C1 segment of cervical spinal cord (tissue), 14 donors: ENCODE results near the gene SUMF1.

Experiments used
- DNase-seq, 14 donors: peaks; one replicate each; lab custom pipeline; 2025; lab: John Stamatoyannopoulos, UW

Gene SUMF1

GRCh38 chr3:4466741-4467521 lies at the start of gene SUMF1:
TSS of gene SUMF1 (minus strand) at chr3:4467269. CDS start at chr3:4467245, 24 bp downstream.
- DNase-seq: peak; percentile 19 to 85 (median 74)

GRCh38 chr3:4515916-4516579 lies 49.0 kb upstream of the SUMF1 start:
- no peak for DNase-seq

DNA sequence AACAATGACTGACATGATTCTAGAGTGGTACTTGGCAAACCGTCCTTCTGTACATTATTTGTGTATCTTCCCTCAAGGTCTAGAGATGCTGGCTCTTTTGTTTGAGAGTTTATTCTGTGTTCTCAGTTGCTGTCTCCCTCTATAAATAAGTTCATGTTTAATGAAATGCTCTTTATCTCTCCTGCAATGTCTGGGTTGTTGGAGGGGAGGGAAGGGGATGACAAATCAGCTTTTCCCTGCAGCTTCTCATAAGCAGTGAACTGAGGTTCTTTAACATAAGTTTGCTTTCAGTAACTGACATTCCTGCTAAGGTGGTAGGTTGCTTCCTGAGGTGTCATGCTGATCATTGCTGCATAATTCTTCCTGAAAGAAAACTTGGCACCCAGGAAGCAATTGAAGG lies 47.8 kb upstream of the SUMF1 start:
- DNase-seq: no peak

DNA sequence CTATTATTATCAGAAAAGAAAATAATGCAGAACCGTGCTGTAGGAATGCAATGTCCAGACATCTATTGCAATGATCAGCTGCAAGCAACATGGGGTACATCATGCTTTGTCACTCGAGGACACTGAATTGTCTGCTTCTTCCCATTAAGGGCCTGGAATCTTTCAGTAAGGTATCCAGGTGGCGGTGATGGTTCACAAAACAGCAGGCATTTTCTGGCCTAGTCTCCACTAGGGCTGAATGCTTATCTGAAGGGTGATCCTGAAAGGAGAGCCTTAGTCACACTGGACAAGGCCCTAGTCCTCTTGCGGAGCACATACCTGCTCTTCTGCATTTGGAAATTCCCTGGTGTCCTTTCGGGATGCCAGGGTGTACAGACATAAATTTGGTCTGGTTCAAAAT lies 47.3 kb upstream of the SUMF1 start:
- no peak for DNase-seq

DNA sequence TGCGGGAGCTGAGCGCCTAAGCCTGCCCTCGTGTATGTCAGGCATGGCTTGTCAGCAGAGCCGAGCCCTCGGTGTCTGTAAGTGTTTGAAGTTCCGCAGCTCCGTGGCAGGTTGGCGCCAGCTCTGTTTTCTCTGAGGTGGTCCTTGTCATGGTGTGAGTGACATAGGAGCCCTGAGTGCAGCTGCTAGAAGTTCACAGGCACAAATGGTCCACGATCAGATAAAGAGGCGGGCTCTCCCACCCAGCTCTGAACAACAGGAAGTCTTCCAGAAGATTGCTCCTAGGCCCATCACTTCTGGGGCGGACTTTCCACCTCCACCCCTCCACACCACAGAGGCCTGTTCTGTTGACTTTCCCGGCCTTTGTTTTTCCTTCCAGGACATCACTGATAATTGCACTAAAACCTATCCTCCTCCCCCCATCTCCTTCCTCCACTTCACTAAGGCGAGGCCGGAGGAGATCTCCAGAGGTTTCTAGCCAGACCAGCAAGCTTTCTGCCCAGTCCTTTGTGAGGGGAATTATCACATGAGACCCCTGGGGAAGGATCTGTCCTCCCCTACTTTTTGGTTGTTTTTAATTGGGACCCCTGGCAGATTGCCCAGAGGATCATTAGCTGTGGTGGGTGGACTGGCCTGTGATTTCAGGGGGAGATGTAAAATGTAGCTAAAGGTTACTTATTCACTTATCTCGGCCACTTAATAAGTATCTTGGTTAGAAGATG lies 46.0 kb upstream of the SUMF1 start:
- no peak for DNase-seq

GRCh38 chr3:4511491-4512262 lies 44.6 kb upstream of the SUMF1 start:
- no peak for DNase-seq

DNA sequence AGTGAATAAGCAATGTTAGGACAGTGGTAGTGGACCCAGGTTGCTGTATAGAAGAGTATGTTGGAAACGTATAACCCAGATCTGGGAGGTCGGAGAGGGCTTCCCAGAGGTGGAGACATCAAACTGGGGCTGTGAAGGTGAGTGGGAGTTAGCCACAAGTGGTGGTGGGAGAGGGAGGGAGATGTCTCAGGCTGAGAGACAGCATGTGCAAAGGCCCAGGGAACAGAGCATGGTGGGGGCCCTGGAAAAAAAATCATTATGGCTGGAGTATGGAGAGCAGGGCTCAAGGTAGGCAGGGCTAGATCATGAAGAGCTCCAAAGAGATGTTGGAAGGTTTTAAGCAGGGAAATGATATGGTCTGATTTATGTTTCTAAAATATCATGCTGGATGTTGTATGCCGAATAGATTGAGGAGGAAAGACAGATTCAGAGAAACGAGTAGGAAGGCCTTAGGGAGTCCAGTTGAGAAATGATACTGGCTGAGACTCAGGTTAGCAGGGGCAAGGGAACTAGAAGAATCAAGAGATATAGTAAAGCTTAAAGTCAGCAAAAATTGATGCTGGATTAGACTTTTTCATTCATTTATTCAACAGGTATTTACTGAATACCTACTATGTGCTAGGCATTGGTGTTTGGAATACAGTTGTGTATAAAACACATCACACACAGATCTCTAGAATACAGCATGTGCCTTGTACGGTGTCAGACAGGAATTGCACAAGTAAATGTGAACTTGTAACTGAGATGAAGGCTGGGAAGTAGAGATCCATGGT lies 43.1 kb upstream of the SUMF1 start:
- no peak for DNase-seq

DNA sequence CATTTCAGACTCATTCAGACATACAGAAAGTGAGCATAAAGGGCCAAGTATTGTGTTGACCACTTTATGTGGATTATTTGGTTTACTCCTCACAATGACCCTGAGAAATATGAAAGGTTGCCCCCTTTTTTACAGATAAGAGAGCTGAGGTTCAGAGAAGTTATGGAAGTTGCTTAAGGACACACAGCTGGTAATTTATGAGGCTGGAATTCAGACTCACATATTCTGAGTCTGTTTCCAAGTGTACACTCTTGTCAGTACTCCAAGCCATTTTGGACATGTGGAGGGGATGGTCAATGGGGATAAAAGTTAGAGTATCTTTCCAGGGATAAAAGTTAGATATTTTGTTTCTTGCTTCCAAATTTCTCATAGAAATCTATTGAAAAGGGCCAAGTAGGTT lies 42.0 kb upstream of the SUMF1 start:
- no peak for DNase-seq

DNA sequence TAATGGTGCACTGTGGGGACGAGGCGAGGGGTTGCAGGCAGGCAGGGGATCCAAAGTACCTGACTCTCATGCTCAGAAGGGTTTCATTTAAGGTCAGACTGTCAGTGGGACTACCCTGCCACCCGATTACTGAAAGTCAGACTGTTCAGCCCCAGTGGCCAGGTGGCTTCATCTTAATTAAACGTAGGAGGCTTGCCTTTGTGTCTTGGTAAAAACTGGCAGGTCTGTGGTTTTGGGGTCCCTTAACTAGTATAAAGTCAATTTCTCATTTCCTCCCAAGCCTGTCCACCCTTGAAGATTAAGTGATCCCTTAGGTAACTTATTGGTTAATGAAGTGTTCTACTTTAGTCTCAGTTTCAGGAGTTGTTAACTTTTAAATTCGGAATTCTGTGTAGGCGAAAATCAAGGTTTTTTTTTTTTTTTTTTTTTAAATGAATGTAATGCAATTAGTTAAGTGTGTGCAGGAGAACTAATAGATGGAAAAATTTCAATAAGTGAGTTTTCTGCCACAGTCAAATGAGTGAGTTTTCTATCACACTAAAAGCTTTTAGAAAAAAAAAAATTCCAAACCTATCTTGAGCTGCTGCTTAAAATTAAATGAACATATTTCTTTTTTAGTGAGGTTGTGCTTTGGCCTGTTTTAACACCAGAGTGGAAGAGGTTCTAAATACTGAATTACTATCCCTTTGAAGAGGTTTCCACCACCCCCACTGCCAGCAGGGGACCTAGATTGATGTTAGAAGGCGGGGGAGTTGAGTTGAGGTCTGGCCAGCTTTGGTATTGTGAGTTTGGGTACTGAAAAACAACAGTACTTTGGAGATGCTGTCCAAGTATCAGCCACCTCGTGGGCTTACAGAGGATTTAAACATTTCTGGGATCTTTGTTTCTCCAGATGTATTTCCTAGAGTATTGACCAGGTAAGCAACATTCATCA lies 41.2 kb upstream of the SUMF1 start:
- no peak for DNase-seq

DNA sequence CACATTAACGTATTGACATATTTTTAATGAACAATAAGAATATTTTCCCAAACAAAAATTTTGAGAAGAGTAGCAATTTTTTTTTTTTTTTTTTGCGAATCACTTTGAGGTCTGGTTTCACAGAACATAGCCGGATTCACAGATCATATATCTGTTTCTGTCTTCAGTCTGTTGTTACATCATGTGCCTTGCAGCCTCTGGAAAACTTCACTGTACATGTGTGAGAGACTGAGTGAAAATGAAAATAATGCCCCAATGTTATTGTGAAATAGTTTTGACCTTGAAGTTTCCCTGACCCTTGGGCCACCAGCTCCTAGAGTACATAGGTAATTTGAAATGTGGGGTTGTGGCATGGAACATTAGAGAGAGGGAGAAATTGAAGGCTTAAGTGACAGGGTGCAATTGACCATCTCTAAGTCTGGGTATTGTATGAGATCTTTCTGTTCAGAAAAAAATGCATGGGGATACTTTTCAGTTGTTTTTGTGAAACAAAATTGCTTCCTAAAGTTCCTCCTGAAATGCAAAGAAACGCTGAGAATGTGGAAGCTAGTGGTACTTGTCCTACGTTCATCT lies 40.0 kb upstream of the SUMF1 start:
- no peak for DNase-seq

- DNase-seq: no peak
These were observed 39.5 kb upstream of the SUMF1 start for GRCh38 chr3:4506559-4507023.

DNA sequence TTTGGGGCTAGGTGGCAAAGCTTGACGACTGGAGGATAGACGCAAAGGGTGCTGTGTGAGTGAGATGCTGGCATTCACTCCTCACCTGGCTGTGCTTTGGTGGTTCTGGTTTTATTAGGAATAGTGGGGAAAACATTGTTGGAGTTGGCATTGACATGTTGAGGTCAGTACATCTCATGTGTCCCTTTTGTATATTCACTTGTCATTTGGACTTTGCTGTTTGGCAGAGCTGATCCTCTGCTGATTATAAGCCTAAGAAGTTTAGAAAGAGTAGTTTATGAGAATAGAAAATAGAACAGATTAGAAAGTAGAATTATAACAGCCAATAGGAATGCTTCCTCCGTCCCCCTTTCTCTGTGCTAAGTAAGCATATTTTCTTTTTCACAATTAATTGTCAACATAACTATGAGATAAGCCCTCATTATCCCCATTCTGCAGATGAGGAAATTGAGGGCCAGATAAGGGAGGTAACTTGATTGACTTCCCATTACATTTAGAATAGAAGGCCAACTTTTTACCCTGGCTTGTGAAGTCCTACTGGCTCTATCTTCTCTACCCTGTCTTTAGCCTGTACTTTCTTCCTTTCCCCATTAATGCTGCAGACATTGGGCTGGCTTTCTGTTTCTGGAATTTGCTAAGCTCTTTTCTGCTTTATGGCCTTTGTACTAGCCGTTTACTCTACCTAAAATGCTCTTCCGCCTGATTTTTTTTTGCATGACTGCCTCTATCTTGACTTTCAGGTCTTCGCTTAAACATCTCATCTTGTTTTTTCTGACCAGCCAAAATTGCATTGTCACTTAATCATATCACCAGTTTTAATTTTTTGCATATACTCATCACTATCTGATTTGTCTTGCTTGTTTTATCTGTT lies 38.9 kb upstream of the SUMF1 start:
- DNase-seq: no peak

GRCh38 chr3:4504340-4505261 lies 37.5 kb upstream of the SUMF1 start:
- no peak for DNase-seq

DNA sequence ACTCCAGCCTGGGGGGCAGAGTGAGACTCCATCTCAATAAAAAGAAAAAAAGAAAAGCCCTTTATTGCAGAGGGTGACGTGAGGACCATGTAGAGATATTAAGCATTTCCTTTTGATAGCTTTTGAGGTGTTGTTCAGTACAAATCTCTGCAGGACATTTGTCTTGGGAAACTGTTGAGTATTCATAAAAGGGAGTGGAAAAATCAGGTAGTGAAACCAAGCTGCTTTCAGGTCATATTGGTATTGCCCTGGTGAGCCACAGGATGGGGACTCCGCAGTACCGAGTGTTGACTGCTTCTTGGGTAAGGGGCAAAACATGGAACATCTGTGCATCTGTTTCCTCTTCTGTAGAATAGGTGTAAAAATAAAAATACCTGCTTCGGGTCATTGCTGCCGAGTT lies 36.0 kb upstream of the SUMF1 start:
- DNase-seq: no peak

DNA sequence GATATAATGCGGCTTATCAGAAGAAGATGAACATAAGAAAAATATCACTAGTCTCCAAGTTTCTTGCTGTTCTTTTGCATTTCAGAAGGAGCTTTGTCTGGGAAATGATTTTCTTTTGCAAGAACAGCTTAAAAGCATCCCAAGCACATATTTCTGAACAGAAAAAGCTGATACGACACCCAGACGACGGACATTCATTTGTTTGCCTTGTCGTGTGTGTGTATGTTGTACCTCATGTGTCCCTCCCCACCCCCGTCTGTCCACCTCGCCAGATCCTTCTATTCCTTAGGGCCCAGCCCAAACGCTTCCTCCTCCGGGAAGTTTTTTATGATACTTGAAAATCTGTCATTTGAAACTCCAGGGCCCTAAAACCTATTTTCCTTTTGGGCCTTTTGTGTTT lies 34.9 kb upstream of the SUMF1 start:
- DNase-seq: no peak

DNA sequence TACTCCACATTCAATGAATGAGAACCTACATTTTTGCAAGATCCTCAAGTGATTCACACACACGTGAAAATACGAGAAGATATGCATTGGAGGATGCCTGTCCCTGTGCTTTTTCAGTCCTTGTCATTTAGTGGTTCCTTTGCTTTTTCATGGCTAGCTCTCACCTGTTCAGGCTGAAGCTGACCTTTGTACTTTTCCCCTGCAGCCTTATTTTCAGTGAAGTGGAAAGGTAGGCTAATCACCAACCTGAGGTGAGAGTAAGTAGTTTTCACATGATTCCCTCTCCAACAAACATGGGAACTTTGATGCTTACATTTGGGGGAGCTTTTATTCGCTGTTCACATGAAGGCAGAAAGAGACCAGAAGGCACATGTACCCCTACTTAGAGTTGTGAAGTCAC lies 34.4 kb upstream of the SUMF1 start:
- DNase-seq: no peak

DNA sequence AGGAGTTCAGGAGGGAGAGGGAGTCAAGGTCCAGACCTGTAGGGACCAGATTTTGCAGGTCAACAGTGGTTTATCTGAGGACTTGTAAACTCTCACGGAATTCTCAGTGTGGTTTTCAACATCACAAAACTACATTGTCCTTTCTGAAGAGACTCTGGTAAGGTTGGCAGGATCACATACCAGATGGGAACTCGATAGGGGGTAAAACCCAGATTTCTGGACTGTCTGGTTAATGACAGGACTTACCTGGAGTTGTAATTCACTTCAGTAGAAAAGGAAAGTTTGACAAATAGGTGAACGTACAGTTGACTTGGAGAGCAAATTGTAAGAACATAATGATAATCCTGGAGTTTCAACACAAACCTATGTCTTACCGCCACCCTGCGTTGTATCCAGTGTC lies 31.4 kb upstream of the SUMF1 start:
- DNase-seq: peak in 1 of 14 donors; percentile 29
